Natural killer cell treated with Interleukin-12 subunit alpha and Interleukin-12 subunit beta and Interleukin-15 and Interleukin-18, amount 100 ng/mL, for 72 hours (primary cell): ENCODE results near the gene RELT. TPM values are rescaled to one million over a fixed set of nuclear protein-coding genes. Genes with fewer than 3 reads are reported as not detected.
"Not testable (repeated sequence)": the region's sequence is repeated elsewhere in the genome, so short reads cannot be mapped to it uniquely, and the experiment has no call there.

ENCODE experiments used
- ATAC-seq, 2 donors: fragments of 150-1000 bp; cut with Tn5 transposase in 1 of 2; sonication (Bioruptor Pico), chemical (Tn5 transposase) in 1 of 2; 2 replicates each; pipeline ENCODE4 v1.10.0; 2021
- DNase-seq: peaks from one replicate; pipeline ENCODE4 v3.0.0; 2022; ENCODE audit warnings: low spot score
- H3K27ac Mint-ChIP-seq, 2 donors: 1 replicate in 1 of 2; 2 replicates in 1 of 2; pipeline ENCODE4 v1.8.0; 2022; ENCODE audit warnings: mixed read lengths in 2 of 2, mild to moderate bottlenecking in 1 of 2, moderate library complexity in 1 of 2
- H3K27me3 Mint-ChIP-seq, 2 donors: 1 replicate in 1 of 2; 2 replicates in 1 of 2; pipeline ENCODE4 v1.8.0; 2022; ENCODE audit warnings: mixed read lengths in 2 of 2
- H3K36me3 Mint-ChIP-seq: one replicate; pipeline ENCODE4 v1.8.0; 2022; ENCODE audit warnings: mixed read lengths
- H3K4me1 Mint-ChIP-seq, 2 donors: 1 replicate in 1 of 2; 2 replicates in 1 of 2; pipeline ENCODE4 v1.8.0; 2022; ENCODE audit warnings: low read depth in 2 of 2, mixed read lengths in 2 of 2, mild to moderate bottlenecking in 1 of 2
- H3K4me3 Mint-ChIP-seq: one replicate; pipeline ENCODE4 v1.8.0; 2022; ENCODE audit warnings: mixed read lengths
- H3K9me3 Mint-ChIP-seq: 2 replicates; pipeline ENCODE4 v1.8.0; 2022; ENCODE audit warnings: mixed read lengths
- total RNA-seq, 2 donors: library from RNA; stranded (reverse); gene quantifications; one replicate each; pipeline ENCODE4 v1.2.3, GENCODE V29; 2022

The RELT gene
- total RNA-seq, 2 donors from 2014 or later: 46.5 to 58.0 TPM

GRCh38 chr11:73416786-73417185 lies 40.6 kb downstream of the RELT start:
- ATAC-seq (no peak), DNase-seq (no peak)
- H3K27ac Mint-ChIP-seq: no peak overlapping the region
- H3K36me3 Mint-ChIP-seq: no peaks in the 10 kb centered on the region
- no peaks in the 10 kb centered on the region for H3K27me3 Mint-ChIP-seq
- H3K4me3 Mint-ChIP-seq: no peak overlapping the region
- no peaks in the 10 kb centered on the region for H3K9me3 Mint-ChIP-seq
- peaks cover 16 to 17% of the 10 kb centered on the region in 2 donors for H3K4me1 Mint-ChIP-seq

DNA sequence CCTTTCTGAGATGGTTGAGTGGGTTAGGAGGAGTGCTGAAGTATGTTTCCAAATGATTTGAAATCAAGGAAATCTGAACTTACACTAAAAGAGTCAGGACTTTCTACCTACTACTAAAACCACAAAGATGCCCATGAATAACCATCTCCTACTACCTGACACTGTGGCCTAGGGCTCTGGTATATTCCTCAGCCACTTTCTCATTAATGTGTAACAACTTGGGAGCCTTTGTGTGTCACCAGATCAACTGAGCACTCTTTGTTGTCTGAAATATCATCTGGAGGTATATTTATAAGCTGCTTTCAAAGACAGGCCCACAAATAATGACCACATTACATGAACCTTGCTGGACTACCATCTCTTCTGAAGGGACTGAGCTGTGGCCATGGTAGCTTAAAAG lies 43.9 kb downstream of the RELT start:
- ATAC-seq: no peak
- H3K27ac Mint-ChIP-seq: no peak overlapping the region
- no peaks in the 10 kb centered on the region for H3K27me3 Mint-ChIP-seq
- DNase-seq: no peak
- H3K4me3 Mint-ChIP-seq: no peak overlapping the region
- no peaks in the 10 kb centered on the region for H3K36me3 Mint-ChIP-seq
- H3K9me3 Mint-ChIP-seq: no peaks in the 10 kb centered on the region
- H3K4me1 Mint-ChIP-seq: peaks cover 11 to 12% of the 10 kb centered on the region in 2 donors

DNA sequence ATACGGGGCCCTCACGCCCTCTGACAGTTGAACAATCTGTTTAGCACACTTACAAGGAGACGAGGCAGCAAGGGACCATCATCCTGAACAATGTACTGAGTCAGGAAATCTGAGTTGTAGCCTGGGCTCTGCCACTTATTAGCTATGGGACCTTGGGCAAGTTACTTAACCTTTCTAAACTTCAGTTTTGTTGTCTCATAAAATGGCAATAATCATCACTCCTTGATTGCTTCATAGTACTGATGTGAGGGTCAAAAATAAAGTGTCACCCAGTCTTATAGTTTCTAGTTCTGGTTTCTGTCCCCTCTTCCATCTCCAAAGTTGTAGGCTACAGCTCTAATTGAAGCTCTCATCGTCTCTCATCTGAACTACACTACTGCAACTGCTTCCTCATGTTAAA lies 46.7 kb downstream of the RELT start:
- H3K4me3 Mint-ChIP-seq: no peak overlapping the region
- no peaks in the 10 kb centered on the region for H3K27me3 Mint-ChIP-seq
- ATAC-seq (no peak), DNase-seq (no peak)
- no peak overlapping the region for H3K27ac Mint-ChIP-seq
- H3K36me3 Mint-ChIP-seq: no peaks in the 10 kb centered on the region
- no peaks in the 10 kb centered on the region for H3K9me3 Mint-ChIP-seq
- peaks cover 0 to 3% of the 10 kb centered on the region in 2 donors for H3K4me1 Mint-ChIP-seq

- no peaks in the 10 kb centered on the region for H3K9me3 Mint-ChIP-seq
- no peak for DNase-seq
- H3K4me3 Mint-ChIP-seq: no peak overlapping the region
- ATAC-seq: no peak
- H3K27me3 Mint-ChIP-seq: no peaks in the 10 kb centered on the region
- peaks cover 0 to 3% of the 10 kb centered on the region in 2 donors for H3K4me1 Mint-ChIP-seq
- H3K36me3 Mint-ChIP-seq: no peaks in the 10 kb centered on the region
- no peak overlapping the region for H3K27ac Mint-ChIP-seq
Measured at GRCh38 chr11:73423506-73423905, 47.3 kb downstream of the RELT start.

DNA sequence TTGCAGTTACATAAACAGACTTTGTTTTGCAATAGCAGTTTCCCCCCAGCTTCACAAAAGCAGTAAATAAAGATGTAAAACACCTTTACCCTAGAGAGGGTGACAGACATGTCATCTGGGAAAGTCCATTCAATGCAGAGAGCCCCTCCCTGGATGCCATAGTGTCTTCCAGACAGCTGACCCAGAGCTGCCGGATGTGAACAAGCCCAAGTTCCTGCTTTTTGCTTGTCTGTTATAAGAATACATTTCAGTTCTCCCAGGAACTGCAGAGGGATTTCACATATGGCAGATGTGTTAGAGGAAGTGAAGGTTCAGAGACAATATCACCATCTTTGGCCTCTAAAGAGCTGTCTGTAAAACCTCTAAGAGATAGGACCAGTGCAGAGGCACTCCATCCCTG lies 48.9 kb downstream of the RELT start:
- Mint-ChIP-seq H3K4me1 (peaks cover 0 to 6% of the 10 kb centered on the region in 2 donors), H3K9me3 (no peaks in the 10 kb centered on the region), H3K4me3 (no peak overlapping the region), H3K27me3 (no peaks in the 10 kb centered on the region), H3K27ac (no peak overlapping the region), H3K36me3 (no peaks in the 10 kb centered on the region)
- ATAC-seq (no peak), DNase-seq (no peak)

DNA sequence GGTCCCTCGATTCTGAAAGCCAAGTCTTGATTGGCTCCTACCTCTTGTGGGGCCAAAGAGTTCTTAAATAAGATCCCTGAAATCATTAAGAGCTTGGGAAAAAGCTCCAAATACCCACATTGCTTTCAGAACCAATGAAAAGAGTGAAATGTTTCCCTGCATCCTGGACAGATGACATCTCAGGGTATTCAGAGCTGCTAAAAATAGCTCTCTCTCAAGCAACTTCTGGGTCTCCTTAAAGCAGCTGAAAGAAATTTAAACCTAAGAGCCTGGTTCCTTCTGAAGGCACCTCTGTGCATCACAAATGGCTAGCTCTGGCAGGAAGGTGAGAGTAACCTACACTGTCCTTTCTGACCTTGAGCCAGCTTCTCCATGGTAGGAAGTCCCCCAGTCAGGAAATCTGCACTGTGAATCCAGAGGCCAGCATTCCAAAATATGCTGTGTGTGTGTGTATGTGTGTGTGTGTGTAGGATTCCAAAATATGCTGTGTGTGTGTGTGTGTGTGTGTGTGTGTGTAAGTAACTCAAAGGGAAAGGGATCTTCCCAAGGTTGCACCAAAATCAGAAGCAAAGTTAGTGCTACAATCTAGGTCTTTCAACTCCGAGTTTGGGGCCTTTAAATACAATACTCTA lies 50.1 kb downstream of the RELT start:
- H3K4me1 Mint-ChIP-seq: peaks cover 0 to 6% of the 10 kb centered on the region in 2 donors
- no peaks in the 10 kb centered on the region for H3K36me3 Mint-ChIP-seq
- DNase-seq (no peak), ATAC-seq (no peak)
- H3K9me3 Mint-ChIP-seq: no peaks in the 10 kb centered on the region
- no peak overlapping the region for H3K4me3 Mint-ChIP-seq
- no peak overlapping the region for H3K27ac Mint-ChIP-seq
- H3K27me3 Mint-ChIP-seq: no peaks in the 10 kb centered on the region

GRCh38 chr11:73428227-73428626 lies 52.0 kb downstream of the RELT start:
- no peak for ATAC-seq

GRCh38 chr11:73428699-73429098 lies 52.5 kb downstream of the RELT start:
- Mint-ChIP-seq H3K36me3 (no peaks in the 10 kb centered on the region), H3K9me3 (no peaks in the 10 kb centered on the region), H3K4me1 (peaks cover 0 to 4% of the 10 kb centered on the region in 2 donors), H3K27ac (no peak overlapping the region), H3K4me3 (no peak overlapping the region), H3K27me3 (no peaks in the 10 kb centered on the region)
- ATAC-seq: no peak
- DNase-seq: no peak

More at GRCh38 chr11:73428227-73428626, 52.0 kb downstream of the RELT start:
- no peaks in the 10 kb centered on the region for H3K36me3 Mint-ChIP-seq
- H3K9me3 Mint-ChIP-seq: no peaks in the 10 kb centered on the region
- no peak for DNase-seq
- no peak overlapping the region for H3K4me3 Mint-ChIP-seq
- H3K27me3 Mint-ChIP-seq: no peaks in the 10 kb centered on the region
- no peak overlapping the region for H3K27ac Mint-ChIP-seq
- peaks cover 0 to 4% of the 10 kb centered on the region in 2 donors for H3K4me1 Mint-ChIP-seq

DNA sequence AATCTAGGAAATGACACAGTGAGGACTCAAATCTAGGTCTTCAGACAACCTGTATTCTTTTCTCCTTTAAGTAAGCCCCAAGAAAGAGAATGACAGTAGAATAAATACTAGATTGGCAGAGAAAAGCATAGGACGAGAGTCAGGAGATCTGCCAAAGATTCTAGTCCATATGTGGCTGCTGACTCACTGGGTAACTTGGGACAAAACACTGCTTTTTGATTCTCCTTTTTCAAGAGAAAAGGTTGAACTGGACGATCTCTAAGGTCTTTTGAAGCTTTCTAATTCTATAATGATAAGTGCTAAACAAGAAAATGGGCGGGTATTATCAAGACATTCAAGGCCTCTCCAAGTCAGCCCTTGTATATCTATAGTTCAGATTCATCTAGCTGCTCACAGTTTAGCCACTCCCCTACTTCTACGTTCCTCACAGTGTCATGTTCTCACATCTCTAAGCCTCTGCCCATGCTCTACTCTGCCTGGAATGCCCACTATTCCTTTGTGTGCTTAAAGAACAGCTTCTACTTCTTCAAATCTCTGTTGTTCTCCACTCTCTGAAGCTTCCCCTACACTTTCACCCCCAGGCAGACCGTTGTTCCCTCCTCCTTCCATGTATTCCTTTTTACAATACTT lies 53.0 kb downstream of the RELT start:
- Mint-ChIP-seq H3K9me3 (no peaks in the 10 kb centered on the region), H3K27me3 (no peaks in the 10 kb centered on the region), H3K36me3 (no peaks in the 10 kb centered on the region), H3K4me3 (no peak overlapping the region), H3K27ac (no peak overlapping the region), H3K4me1 (peaks cover 0 to 4% of the 10 kb centered on the region in 2 donors)
- ATAC-seq (no peak), DNase-seq (no peak)

DNA sequence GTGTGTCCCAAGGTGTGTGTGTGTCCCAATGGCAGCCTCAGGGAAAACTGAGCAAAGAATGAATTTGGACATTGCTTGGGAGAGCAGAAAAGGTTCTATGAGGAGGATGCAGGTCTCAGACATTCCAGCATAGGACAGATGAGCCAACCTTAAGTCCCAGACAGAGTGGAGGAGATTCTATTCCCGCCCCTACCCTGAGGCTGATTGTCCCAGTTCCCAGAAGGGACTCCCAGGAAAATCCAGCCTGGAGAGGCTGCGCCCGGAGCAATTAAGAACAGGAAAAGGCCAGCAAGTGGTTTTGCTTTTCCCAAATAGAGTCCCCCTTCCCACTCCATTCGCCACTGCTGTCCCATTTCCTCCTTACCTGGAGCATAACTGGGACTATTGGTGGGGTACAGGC lies 54.1 kb downstream of the RELT start:
- ATAC-seq: no peak
- DNase-seq: no peak
- H3K36me3 Mint-ChIP-seq: no peaks in the 10 kb centered on the region
- H3K4me1 Mint-ChIP-seq: peaks cover 0 to 4% of the 10 kb centered on the region in 2 donors
- H3K4me3 Mint-ChIP-seq: no peak overlapping the region
- no peaks in the 10 kb centered on the region for H3K27me3 Mint-ChIP-seq
- H3K27ac Mint-ChIP-seq: no peak overlapping the region
- H3K9me3 Mint-ChIP-seq: no peaks in the 10 kb centered on the region

DNA sequence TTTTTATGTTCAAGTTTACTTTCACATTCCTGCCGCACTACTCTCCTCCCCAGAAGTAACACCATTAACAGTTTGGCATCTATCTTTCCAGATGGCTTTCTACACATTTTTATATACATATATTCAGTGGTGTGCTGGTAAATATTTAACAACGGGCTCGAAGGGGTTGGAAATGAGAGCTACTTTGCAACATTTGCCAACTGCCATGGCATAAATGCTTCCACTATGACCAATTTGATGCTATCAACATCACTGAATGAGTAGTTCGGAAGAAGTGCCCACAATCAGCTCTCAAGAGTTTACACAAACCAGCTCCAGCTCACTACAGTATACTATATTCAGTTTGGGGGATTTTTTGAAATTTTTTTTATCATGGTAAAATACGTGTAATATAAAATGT lies 55.2 kb downstream of the RELT start:
- no peaks in the 10 kb centered on the region for H3K27me3 Mint-ChIP-seq
- ATAC-seq (no peak), DNase-seq (no peak)
- H3K4me3 Mint-ChIP-seq: no peak overlapping the region
- H3K4me1 Mint-ChIP-seq: peaks cover 0 to 4% of the 10 kb centered on the region in 2 donors
- no peak overlapping the region for H3K27ac Mint-ChIP-seq
- no peaks in the 10 kb centered on the region for H3K9me3 Mint-ChIP-seq
- no peaks in the 10 kb centered on the region for H3K36me3 Mint-ChIP-seq

- not testable (repeated sequence) for H3K9me3 Mint-ChIP-seq, ATAC-seq, H3K27me3 Mint-ChIP-seq, H3K36me3 Mint-ChIP-seq, H3K4me1 Mint-ChIP-seq, H3K4me3 Mint-ChIP-seq, DNase-seq, H3K27ac Mint-ChIP-seq
Measured at GRCh38 chr11:73436859-73437258, 60.7 kb downstream of the RELT start.

GRCh38 chr11:73439002-73439843 lies 63.0 kb downstream of the RELT start:
- H3K27me3 Mint-ChIP-seq: no peaks in the 10 kb centered on the region
- H3K27ac Mint-ChIP-seq: no peak overlapping the region
- no peaks in the 10 kb centered on the region for H3K36me3 Mint-ChIP-seq
- DNase-seq (no peak), ATAC-seq (no peak)
- H3K4me1 Mint-ChIP-seq: peaks cover 0 to 3% of the 10 kb centered on the region in 2 donors
- no peak overlapping the region for H3K4me3 Mint-ChIP-seq
- H3K9me3 Mint-ChIP-seq: no peaks in the 10 kb centered on the region

DNA sequence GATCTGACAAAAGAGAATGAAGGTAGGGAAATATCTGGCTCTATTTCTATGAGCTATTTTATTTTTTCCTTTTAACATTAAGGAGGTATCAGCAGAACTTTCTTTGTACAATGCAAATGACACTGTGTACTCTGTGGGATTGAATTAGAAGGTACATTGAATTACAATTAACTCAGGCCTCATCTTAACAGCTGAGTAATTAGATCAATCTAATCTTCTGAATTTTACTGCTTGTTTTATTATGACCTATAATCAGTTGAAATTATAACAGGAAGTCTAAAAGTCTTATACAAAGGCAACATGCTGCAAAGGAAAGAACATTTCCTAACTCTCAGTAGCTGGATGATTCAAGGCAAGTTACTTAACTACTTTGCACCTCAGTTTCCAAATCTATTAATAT lies 69.8 kb downstream of the RELT start:
- H3K27ac Mint-ChIP-seq: no peak overlapping the region
- no peaks in the 10 kb centered on the region for H3K9me3 Mint-ChIP-seq
- no peak for ATAC-seq
- no peaks in the 10 kb centered on the region for H3K36me3 Mint-ChIP-seq
- DNase-seq: no peak
- H3K4me1 Mint-ChIP-seq: peaks cover 8 to 10% of the 10 kb centered on the region in 2 donors
- no peaks in the 10 kb centered on the region for H3K27me3 Mint-ChIP-seq
- no peak overlapping the region for H3K4me3 Mint-ChIP-seq
